ENCODE results near the gene CDKN2A. TPM values are rescaled to one million over a fixed set of nuclear protein-coding genes. Genes with fewer than 3 reads are reported as not detected.

CDKN2A gene
- total and polyA plus RNA-seq, 4 donors: 0.23 to 0.76 (median 0.43) TPM

DNA sequence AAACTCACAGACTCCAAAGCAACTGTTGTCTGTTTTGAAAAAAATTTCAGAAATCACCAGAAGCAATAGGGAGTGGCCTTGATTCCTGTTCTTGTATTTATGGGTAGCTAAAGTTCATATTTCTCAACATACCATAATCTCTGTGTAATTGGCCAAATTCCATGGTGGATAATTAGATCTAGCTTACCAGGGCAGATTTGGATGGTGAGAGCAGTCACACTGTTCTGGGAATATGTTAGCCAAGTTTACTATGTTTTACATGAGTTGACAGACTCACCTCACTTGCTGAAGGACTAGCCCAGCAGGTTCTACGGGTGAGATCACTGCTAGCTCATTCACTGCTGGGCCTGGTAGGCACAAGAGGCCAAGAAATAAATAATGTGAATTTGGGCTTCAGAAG is 47.6 kb upstream of the CDKN2A start (continued):
- TF ChIP-seq, protein P1, sequence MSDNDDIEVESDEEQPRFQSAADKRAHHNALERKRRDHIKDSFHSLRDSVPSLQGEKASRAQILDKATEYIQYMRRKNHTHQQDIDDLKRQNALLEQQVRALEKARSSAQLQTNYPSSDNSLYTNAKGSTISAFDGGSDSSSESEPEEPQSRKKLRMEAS (IDR thresholded peaks at IDR 0.05): no peak
- TF ChIP-seq, protein P2, sequence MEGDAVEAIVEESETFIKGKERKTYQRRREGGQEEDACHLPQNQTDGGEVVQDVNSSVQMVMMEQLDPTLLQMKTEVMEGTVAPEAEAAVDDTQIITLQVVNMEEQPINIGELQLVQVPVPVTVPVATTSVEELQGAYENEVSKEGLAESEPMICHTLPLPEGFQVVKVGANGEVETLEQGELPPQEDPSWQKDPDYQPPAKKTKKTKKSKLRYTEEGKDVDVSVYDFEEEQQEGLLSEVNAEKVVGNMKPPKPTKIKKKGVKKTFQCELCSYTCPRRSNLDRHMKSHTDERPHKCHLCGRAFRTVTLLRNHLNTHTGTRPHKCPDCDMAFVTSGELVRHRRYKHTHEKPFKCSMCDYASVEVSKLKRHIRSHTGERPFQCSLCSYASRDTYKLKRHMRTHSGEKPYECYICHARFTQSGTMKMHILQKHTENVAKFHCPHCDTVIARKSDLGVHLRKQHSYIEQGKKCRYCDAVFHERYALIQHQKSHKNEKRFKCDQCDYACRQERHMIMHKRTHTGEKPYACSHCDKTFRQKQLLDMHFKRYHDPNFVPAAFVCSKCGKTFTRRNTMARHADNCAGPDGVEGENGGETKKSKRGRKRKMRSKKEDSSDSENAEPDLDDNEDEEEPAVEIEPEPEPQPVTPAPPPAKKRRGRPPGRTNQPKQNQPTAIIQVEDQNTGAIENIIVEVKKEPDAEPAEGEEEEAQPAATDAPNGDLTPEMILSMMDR (IDR thresholded peaks at IDR 0.05; ENCODE audit: low read depth, low read length, missing input control): no peak
- TF ChIP-seq YY1 (IDR thresholded peaks at IDR 0.05) (no peak), RXRA (IDR thresholded peaks at IDR 0.05) (no peak), JUND (IDR thresholded peaks at IDR 0.05) (no peak)

DNA sequence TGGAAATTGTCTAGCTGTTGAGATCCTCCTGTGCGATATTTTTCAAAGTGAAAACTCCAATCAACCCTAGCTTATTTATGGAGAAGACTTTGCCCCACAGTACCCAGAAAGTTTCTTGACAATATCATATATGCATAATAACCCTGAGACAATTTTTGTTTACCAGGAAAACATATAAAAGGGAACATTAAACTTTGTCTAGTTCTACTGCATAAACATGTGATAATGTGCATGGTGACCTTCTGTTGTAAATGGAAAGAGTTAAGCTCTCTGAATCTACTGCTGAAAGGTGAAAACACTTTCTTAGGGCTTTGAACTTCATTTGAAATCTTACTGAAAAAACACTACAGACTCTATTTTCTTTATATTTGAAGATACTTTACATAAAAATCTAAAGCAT is 47.2 kb upstream of the CDKN2A start:
- Histone ChIP-seq H3K27me3 (ENCODE audit: control insufficient read depth in 4 of 4, insufficient read depth in 4 of 4, low read length in 3 of 4) (peaks cover 0 to 3% (median 0%) of the 10 kb centered on the region in 4 donors), H3K27ac (ENCODE audit: low read depth in 1 of 2, low read length in 2 of 2) (no peak overlapping the region), H3K9ac (ENCODE audit: low read depth in 1 of 2, low read length in 2 of 2) (no peak overlapping the region), H3K4me1 (ENCODE audit: control insufficient read depth in 4 of 4, insufficient read depth in 4 of 4, low read length in 3 of 4) (no peaks in the 10 kb centered on the region), H3K36me3 (ENCODE audit: control insufficient read depth in 4 of 4, insufficient read depth in 3 of 4, low read depth in 1 of 4, low read length in 3 of 4) (no peaks in the 10 kb centered on the region), H3K4me3 (ENCODE audit: low read depth in 1 of 3, low read length in 3 of 3) (no peak overlapping the region), H3K9me3 (ENCODE audit: control insufficient read depth in 4 of 4, low read length in 3 of 4) (no peaks in the 10 kb centered on the region)
- no peak for TF ChIP-seq NR2F2 (IDR thresholded peaks at IDR 0.05)
- TF ChIP-seq HNF4G (IDR thresholded peaks at IDR 0.05): no peak
- TF ChIP-seq, protein P3, sequence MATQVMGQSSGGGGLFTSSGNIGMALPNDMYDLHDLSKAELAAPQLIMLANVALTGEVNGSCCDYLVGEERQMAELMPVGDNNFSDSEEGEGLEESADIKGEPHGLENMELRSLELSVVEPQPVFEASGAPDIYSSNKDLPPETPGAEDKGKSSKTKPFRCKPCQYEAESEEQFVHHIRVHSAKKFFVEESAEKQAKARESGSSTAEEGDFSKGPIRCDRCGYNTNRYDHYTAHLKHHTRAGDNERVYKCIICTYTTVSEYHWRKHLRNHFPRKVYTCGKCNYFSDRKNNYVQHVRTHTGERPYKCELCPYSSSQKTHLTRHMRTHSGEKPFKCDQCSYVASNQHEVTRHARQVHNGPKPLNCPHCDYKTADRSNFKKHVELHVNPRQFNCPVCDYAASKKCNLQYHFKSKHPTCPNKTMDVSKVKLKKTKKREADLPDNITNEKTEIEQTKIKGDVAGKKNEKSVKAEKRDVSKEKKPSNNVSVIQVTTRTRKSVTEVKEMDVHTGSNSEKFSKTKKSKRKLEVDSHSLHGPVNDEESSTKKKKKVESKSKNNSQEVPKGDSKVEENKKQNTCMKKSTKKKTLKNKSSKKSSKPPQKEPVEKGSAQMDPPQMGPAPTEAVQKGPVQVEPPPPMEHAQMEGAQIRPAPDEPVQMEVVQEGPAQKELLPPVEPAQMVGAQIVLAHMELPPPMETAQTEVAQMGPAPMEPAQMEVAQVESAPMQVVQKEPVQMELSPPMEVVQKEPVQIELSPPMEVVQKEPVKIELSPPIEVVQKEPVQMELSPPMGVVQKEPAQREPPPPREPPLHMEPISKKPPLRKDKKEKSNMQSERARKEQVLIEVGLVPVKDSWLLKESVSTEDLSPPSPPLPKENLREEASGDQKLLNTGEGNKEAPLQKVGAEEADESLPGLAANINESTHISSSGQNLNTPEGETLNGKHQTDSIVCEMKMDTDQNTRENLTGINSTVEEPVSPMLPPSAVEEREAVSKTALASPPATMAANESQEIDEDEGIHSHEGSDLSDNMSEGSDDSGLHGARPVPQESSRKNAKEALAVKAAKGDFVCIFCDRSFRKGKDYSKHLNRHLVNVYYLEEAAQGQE (IDR thresholded peaks at IDR 0.05): no peak
- no peak for TF ChIP-seq EGR1 (IDR thresholded peaks at IDR 0.05; ENCODE audit: low read depth in 2 of 2)
- TF ChIP-seq YY1 (IDR thresholded peaks at IDR 0.05): no peak
- TF ChIP-seq RAD21 (IDR thresholded peaks at IDR 0.05): no peak
- TF ChIP-seq, protein P2 (IDR thresholded peaks at IDR 0.05; ENCODE audit: low read depth, low read length, missing input control): no peak
- no peak for TF ChIP-seq FOXA2 (IDR thresholded peaks at IDR 0.05)
- no peak for TF ChIP-seq HNF4A (conservative IDR thresholded peaks at IDR 0.05)
- TF ChIP-seq FOXA1 (IDR thresholded peaks at IDR 0.05): no peak
- TF ChIP-seq, protein P1 (IDR thresholded peaks at IDR 0.05): no peak
- TF ChIP-seq RXRA (IDR thresholded peaks at IDR 0.05): no peak
- WGBS: 94% methylated on average over 1 of the region's 1 CpG
- DNase-seq (ENCODE audit: low spot score): no peak
